C4-2B (cell line): ENCODE measurements around the gene RAB42.

Experiments used
- ZFX ChIP-seq: fragments of 450-650 bp; IDR thresholded peaks from 2 replicates; pipeline ENCODE4 v1.6.1; 2017
- TF ChIP-seq, protein P1 (sequence below): fragments of 450-650 bp; conservative IDR thresholded peaks from 2 replicates; pipeline ENCODE4 v1.5.1; 2017; ENCODE audit warnings: mild to moderate bottlenecking

DNA sequence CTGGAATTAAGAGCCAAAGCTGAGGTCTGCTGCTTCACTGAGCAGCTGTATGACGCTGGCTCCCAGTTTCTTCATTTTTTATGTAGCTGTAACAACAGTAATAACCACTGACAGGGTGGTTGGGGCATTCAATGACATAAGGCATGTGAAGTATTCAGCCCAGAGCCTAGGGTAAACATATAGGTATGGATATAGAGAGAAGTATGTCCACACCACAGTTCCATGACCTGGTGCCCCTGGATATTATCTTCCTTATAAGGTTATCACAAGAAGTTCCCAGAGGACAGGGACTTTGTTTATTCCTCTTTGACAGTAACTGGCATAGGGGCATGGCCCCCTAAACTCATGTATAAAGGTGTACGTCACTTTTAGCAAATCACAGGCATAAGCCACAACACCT, 14.7 kb downstream of the RAB42 start:
- TF ChIP-seq, protein P1, sequence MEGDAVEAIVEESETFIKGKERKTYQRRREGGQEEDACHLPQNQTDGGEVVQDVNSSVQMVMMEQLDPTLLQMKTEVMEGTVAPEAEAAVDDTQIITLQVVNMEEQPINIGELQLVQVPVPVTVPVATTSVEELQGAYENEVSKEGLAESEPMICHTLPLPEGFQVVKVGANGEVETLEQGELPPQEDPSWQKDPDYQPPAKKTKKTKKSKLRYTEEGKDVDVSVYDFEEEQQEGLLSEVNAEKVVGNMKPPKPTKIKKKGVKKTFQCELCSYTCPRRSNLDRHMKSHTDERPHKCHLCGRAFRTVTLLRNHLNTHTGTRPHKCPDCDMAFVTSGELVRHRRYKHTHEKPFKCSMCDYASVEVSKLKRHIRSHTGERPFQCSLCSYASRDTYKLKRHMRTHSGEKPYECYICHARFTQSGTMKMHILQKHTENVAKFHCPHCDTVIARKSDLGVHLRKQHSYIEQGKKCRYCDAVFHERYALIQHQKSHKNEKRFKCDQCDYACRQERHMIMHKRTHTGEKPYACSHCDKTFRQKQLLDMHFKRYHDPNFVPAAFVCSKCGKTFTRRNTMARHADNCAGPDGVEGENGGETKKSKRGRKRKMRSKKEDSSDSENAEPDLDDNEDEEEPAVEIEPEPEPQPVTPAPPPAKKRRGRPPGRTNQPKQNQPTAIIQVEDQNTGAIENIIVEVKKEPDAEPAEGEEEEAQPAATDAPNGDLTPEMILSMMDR, result no peak
- no peak for TF ChIP-seq ZFX
